ENCODE results near the gene BORCS5. TPM values are rescaled to one million over a fixed set of nuclear protein-coding genes. Genes with fewer than 3 reads are reported as not detected.

The BORCS5 gene
- total and polyA plus RNA-seq, 10 donors: 3.3 to 25.9 (median 14.9) TPM

DNA sequence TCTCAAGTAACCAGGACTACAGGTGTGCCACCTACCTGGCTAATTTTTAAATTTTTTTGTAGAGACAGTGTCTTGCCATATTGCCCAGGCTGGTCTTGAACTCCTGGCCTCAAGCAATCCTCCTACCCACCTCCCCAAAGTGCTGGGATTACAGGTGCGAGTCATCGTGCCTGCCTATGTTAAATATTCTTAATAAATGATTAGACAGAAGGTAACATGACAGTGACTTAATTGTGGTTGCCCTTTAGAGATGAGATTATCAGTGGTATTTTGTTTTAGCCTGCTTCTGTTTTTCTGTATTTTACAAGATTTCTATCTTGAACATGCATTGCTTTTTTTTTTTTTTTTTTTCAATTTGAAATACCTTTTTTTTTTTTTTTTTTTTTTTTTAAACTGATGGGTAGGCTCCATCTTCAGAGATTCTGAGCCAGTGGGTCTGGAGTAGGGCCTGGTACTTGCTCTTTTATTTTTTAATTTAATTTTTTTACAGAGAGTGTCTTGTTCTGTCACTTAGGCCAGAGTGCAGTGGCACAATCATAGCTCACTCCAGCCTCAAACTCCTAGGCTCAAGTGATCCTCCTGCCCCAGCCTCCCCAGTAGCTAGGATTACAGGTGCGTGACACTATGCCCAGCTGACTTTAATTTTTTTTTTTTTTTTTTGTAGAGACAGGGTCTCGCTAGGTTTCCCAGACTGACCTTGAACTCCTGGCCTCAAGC lies 88.4 kb downstream of the BORCS5 start:
- H3K27ac ChIP-seq: peak overlapping the region in 3 of 8 donors; percentile 29 to 84 (median 77)
- no peaks in the 10 kb centered on the region for H3K9me3 ChIP-seq
- TF ChIP-seq POLR2A (IDR thresholded peaks at IDR 0.05) (no peak), POLR2AphosphoS5 (IDR thresholded peaks at IDR 0.05) (no peak)
- TF ChIP-seq, protein P1, sequence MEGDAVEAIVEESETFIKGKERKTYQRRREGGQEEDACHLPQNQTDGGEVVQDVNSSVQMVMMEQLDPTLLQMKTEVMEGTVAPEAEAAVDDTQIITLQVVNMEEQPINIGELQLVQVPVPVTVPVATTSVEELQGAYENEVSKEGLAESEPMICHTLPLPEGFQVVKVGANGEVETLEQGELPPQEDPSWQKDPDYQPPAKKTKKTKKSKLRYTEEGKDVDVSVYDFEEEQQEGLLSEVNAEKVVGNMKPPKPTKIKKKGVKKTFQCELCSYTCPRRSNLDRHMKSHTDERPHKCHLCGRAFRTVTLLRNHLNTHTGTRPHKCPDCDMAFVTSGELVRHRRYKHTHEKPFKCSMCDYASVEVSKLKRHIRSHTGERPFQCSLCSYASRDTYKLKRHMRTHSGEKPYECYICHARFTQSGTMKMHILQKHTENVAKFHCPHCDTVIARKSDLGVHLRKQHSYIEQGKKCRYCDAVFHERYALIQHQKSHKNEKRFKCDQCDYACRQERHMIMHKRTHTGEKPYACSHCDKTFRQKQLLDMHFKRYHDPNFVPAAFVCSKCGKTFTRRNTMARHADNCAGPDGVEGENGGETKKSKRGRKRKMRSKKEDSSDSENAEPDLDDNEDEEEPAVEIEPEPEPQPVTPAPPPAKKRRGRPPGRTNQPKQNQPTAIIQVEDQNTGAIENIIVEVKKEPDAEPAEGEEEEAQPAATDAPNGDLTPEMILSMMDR (IDR thresholded peaks at IDR 0.05 in 8 of 11, conservative IDR thresholded peaks at IDR 0.05 in 3 of 11): no peak
- no peaks in the 10 kb centered on the region for H3K36me3 ChIP-seq
- WGBS, 5 donors: 93 to 97% (median 95%) methylated on average over 4 of the region's 4 CpGs
- DNase-seq: no peak
- intact Hi-C loops (cut with DNase I; ENCODE audit: low total_unique reads): no loop called here
- H3K27me3 ChIP-seq (replicated peaks in 1 of 7): no peaks in the 10 kb centered on the region
- H3K4me1 ChIP-seq: peaks cover 0 to 82% (median 30%) of the 10 kb centered on the region in 6 donors
- no peak overlapping the region for H3K4me3 ChIP-seq

DNA sequence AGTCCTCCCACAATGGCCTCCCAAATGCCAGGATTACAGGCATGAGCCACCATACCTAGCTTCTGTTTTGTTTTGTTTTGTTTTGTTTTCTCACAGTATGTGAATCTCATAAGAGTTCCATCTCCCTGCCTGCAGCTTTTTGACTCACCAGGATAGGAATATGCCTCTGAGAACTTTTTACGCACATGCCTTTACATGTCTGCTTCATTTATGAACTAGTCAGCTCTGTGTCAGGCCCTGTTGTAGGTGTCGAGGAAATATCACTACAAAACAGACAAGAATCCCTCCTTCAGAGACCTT lies 89.0 kb downstream of the BORCS5 start:
- Histone ChIP-seq H3K36me3 (no peaks in the 10 kb centered on the region), H3K27me3 (replicated peaks in 1 of 7) (no peaks in the 10 kb centered on the region), H3K4me1 (peaks cover 0 to 79% (median 30%) of the 10 kb centered on the region in 6 donors), H3K9me3 (no peaks in the 10 kb centered on the region), H3K4me3 (no peak overlapping the region), H3K27ac (peak overlapping the region in 1 of 8 donors; percentile 29)
- 95 to 100% (median 95%) methylated on average over 2 of the region's 2 CpGs for WGBS, 5 donors
- DNase-seq: no peak
- intact Hi-C loops (cut with DNase I; ENCODE audit: low total_unique reads): no loop called here
- TF ChIP-seq POLR2A (IDR thresholded peaks at IDR 0.05) (no peak), POLR2AphosphoS5 (IDR thresholded peaks at IDR 0.05) (no peak)
- TF ChIP-seq, protein P1 (IDR thresholded peaks at IDR 0.05 in 8 of 11, conservative IDR thresholded peaks at IDR 0.05 in 3 of 11): no peak

DNA sequence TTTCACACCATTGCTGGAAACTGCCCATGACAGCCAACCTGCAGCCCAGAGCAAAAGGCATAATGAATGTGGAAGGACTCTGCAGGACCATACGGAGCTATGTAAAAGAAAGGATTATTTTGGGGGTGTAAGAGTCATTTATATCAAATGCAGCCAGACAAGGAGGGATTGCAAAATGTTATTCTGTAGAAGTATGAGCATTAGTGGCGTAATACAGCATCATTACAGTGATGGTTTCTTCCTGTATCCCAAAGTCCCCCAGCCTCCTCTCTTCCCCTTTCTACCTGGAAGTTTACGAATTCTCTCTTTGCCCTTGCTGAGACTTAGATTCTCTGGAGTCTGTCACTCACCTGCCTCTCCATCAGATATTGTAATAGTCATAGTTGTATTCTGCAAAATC lies 89.9 kb downstream of the BORCS5 start:
- peak overlapping the region in 2 of 8 donors; percentile 29 to 40 for H3K27ac ChIP-seq
- H3K4me3 ChIP-seq: no peak overlapping the region
- no peak for DNase-seq
- WGBS, 5 donors: 58 to 89% (median 84%) methylated on average over 3 of the region's 3 CpGs
- no peaks in the 10 kb centered on the region for H3K9me3 ChIP-seq
- intact Hi-C loops (cut with DNase I; ENCODE audit: low total_unique reads): no loop called here
- H3K4me1 ChIP-seq: peaks cover 0 to 69% (median 20%) of the 10 kb centered on the region in 6 donors
- no peaks in the 10 kb centered on the region for H3K27me3 ChIP-seq (replicated peaks in 1 of 7)
- TF ChIP-seq POLR2AphosphoS5 (IDR thresholded peaks at IDR 0.05) (no peak), POLR2A (IDR thresholded peaks at IDR 0.05) (no peak)
- TF ChIP-seq, protein P1 (IDR thresholded peaks at IDR 0.05 in 8 of 11, conservative IDR thresholded peaks at IDR 0.05 in 3 of 11): no peak
- H3K36me3 ChIP-seq: no peaks in the 10 kb centered on the region

DNA sequence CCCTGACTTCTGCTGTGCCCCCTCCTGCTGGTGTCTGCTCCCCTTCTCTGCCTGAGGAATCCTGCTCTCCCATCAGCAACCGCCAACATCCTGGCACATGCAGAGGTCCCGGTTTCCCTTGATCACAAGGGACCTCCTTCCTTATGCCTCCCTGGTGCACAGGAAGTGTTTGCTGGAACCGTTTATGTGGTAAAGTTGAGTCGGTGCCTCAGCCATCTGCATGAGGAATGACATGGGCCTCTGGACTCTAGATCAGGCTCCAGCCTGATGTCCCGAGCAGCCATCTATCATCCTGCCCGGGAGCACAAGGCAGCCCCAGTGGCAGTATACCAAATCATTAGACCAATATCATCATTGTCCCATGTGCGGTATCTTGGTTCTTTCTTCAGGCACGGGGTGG lies 90.4 kb downstream of the BORCS5 start:
- TF ChIP-seq, protein P1 (IDR thresholded peaks at IDR 0.05 in 8 of 11, conservative IDR thresholded peaks at IDR 0.05 in 3 of 11): no peak
- TF ChIP-seq POLR2AphosphoS5 (IDR thresholded peaks at IDR 0.05) (no peak), POLR2A (IDR thresholded peaks at IDR 0.05) (no peak)
- no peak for DNase-seq
- intact Hi-C loops (cut with DNase I; ENCODE audit: low total_unique reads): no loop called here
- Histone ChIP-seq H3K27ac (peak overlapping the region in 2 of 8 donors; percentile 29 to 40), H3K4me3 (no peak overlapping the region), H3K27me3 (replicated peaks in 1 of 7) (no peaks in the 10 kb centered on the region), H3K36me3 (no peaks in the 10 kb centered on the region), H3K9me3 (no peaks in the 10 kb centered on the region), H3K4me1 (peaks cover 0 to 65% (median 16%) of the 10 kb centered on the region in 6 donors)
- WGBS, 5 donors: 51 to 62% (median 56%) methylated on average over 7 to 8 of the region's 8 CpGs
